ENCODE data around the gene STK32C.

DNA sequence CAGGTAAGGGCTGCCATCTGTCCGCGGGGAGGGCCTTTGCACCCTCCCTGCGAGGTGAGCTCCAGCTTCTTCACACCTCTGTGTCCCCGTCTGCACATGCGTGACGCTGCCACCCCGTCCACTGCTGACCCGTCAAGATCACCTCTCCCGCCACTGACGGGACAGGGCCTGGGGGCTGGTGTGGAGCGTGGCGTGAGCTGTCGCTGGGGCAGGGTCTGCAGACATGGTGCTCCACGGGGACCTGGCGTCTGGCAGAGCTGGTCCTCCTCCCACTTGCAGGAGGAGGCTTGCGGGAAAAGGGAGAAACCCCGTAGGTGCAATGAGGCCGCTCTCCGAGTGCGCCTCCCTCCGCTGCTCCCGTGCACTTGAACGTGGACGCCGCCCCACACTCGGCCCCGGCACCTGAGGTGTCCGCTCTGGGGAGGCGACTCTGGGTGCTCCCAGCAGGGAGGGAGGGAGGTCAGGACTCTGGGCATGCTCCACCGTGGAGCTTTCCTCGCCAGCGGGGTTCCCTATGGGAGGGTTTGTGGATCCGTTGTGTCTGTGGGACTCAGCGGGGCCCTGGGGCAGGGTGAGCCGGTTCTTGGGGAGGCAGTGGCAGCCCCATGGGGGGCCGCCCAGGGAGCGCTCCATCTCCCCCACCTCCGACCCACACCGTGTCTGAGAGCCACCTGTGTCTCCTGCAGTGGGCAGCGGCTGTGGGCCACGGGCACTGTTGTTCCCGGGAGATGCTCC, 138.6 kb downstream of the STK32C start:
- TF ChIP-seq, protein P1, sequence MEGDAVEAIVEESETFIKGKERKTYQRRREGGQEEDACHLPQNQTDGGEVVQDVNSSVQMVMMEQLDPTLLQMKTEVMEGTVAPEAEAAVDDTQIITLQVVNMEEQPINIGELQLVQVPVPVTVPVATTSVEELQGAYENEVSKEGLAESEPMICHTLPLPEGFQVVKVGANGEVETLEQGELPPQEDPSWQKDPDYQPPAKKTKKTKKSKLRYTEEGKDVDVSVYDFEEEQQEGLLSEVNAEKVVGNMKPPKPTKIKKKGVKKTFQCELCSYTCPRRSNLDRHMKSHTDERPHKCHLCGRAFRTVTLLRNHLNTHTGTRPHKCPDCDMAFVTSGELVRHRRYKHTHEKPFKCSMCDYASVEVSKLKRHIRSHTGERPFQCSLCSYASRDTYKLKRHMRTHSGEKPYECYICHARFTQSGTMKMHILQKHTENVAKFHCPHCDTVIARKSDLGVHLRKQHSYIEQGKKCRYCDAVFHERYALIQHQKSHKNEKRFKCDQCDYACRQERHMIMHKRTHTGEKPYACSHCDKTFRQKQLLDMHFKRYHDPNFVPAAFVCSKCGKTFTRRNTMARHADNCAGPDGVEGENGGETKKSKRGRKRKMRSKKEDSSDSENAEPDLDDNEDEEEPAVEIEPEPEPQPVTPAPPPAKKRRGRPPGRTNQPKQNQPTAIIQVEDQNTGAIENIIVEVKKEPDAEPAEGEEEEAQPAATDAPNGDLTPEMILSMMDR (IDR thresholded peaks at IDR 0.05): no peak
- TF ChIP-seq EP300 (IDR thresholded peaks at IDR 0.05) (no peak), POLR2AphosphoS5 (IDR thresholded peaks at IDR 0.05) (no peak)

All from esophagus muscularis mucosa (tissue), 4 donors.